Measurements from ENCODE around the gene GTPBP6.
"Not testable (repeated sequence)": the region's sequence is repeated elsewhere in the genome, so short reads cannot be mapped to it uniquely, and the experiment has no call there.

The GTPBP6 gene

GRCh38 chrX:261167-261918 lies 57.3 kb downstream of the GTPBP6 start:
- no peak for DNase-seq

- DNase-seq: no peak
These were observed 58.8 kb downstream of the GTPBP6 start for GRCh38 chrX:259692-260355.

GRCh38 chrX:258291-259040 lies 60.1 kb downstream of the GTPBP6 start:
- no peak for DNase-seq

- DNase-seq: no peak
These were observed 60.8 kb downstream of the GTPBP6 start for GRCh38 chrX:257681-258289.

GRCh38 chrX:257054-257453 lies 61.5 kb downstream of the GTPBP6 start:
- DNase-seq: not testable (repeated sequence)

GRCh38 chrX:255923-256331 lies 62.7 kb downstream of the GTPBP6 start:
- no peak for DNase-seq
